Posterior cingulate gyrus (tissue), 11 donors: ENCODE results near the gene PANX1.
A peak's percentile ranks its signal among the peaks of the same experiment; 100 is the strongest.
"Not testable (repeated sequence)": the region's sequence is repeated elsewhere in the genome, so short reads cannot be mapped to it uniquely, and the experiment has no call there.

Source experiments
- DNase-seq, 10 donors: peaks; one replicate each; pipeline versions ENCODE4 v3.0.0 to v3.0.0-alpha.2; 2020 to 2021; ENCODE audit warnings: mixed read lengths in 3 of 10
- intact Hi-C: fragments of 100-400 bp; cut with DNase I; formaldehyde crosslinking; loops from one replicate; pipeline ENCODE4 v1.15.1; 2023

Gene PANX1, protein sequence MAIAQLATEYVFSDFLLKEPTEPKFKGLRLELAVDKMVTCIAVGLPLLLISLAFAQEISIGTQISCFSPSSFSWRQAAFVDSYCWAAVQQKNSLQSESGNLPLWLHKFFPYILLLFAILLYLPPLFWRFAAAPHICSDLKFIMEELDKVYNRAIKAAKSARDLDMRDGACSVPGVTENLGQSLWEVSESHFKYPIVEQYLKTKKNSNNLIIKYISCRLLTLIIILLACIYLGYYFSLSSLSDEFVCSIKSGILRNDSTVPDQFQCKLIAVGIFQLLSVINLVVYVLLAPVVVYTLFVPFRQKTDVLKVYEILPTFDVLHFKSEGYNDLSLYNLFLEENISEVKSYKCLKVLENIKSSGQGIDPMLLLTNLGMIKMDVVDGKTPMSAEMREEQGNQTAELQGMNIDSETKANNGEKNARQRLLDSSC

DNA sequence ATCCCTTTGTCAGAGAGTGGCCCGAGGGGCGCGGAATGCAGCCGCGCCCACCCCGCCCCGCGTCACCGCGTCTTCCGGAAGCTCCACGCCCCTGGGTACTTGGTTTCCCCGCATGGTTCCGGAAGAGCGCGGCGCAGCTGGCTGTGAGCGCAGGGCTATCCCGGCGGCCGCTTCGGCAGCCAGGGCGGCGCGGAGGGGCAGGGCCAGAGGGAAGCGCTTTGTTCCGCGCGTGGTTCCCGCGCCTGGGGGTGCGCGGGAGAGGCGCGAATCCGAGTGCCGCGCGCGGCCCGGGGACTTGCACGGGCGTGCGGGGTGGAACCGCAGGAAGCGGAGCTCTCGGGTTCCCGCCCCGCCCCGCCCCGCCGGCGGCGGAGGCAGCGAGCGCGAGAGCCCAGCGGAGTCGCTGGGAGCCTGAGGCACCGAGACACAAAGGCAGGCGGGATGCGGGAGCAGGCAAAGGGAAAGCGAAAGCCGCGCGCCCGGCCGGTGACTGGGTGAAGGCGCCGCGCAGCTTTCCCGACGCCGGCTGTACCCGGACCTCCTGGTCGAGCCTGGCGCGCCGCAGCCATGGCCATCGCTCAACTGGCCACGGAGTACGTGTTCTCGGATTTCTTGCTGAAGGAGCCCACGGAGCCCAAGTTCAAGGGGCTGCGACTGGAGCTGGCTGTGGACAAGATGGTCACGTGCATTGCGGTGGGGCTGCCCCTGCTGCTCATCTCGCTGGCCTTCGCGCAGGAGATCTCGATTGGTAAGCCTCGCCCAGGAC, at the start of gene PANX1:
Gene PANX1, plus strand, starts transcription at position 96 of the 766 bp plus-strand sequence. Its CDS starts 472 bp downstream, at position 568.
- DNase-seq = peak; percentile 47 to 94 (median 60)
- intact Hi-C loops = no loop called here

DNA sequence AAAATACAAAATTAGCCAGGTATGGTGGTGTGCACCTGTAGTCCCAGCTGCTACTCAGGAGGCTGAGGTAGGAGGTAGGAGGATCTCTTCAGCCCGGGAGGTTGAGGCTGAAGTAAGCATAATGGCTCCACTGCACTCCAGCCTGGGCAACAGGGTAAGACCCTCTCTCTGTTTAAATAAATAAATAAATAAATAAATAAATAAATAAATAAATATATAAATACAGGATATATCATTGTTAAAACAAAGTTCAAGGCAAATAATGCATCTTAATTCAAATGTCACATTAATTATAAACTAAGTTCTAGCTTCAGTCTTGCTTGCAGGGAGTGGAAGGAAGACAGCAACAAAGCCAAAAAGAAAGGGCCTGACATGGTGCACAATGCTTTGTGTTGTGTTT, 44.5 kb upstream of the PANX1 start:
- no peak for DNase-seq
- intact Hi-C loops = no loop called here

DNA sequence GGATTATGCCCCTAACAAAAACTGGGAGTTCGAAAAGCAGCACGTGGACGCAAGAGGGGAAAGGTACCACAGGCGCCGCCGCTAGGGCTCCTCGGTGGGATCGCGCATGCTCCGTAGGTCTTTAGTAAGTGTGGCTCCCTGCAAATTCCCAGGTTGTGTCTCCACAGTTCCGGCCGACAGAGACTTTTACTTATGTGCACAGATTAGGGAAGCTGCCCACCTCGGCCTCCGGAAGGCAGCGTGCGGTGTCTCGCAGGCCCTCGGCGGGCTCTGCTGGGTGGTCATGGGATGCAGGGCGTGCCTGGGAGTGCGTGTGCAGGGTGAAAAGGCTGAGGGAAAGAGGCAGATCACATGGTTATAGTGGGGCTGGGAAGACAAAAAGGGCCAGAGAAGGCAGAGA, 39.7 kb upstream of the PANX1 start:
- intact Hi-C loops = no loop called here
- DNase-seq = no peak

DNA sequence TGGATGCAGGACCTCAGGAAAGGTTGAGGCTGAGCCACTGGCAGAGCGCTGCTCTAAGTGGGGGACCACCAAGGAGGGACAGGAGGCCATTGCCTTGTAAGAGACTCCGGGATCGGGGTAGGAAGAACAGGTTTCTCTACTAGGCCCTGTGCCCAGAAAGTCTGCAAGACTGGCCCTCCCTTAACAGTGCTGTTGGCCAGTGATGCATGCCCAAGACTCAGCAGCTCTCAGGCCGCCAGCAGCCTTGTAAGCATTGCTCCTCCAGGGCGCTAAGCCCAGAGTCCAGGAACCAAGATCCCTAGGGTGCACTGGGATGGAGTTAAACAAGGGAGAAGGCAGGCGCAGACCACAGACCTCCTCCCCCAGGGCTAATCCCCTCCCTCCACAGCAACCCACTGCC, 39.3 kb upstream of the PANX1 start:
- intact Hi-C loops = no loop called here
- DNase-seq = no peak

DNA sequence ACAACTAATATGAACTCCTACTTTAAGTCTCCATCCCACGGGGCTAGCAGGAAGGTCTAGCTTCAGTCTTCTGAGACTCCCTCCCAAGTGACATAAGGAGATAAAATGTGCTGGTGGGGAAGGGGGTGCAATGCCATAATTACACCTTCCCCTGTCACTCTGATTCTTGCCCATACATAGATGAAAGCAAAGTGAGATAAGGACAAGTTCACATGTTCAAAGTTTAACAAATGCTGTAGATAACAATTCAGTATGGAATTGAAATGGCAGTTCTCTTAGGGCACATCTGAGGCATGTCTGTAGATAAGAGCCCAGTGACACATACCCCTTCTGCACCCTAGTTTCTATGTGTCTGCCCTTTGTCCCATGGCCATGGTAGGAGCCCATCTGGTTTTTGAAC, 38.2 kb upstream of the PANX1 start:
- DNase-seq = no peak
- intact Hi-C loops = no loop called here

DNA sequence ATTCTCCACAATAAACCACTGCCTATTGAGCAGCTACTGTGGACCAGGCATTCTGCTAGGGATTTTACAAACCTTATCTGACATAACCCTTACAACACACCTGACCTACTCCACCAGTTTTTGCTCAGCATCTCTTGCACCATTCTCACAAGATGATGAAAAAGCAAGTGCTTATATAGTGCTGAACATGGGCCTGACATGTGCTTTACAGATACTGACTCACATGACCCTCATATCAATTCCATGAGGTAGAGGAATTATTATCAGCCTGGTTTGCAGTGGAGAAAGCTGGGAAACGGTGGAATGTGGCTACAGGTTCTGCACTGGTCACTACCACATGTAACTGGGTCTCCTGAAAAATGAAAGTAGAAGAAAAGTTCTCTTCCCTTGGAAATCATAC, 37.5 kb upstream of the PANX1 start:
- intact Hi-C loops = no loop called here
- DNase-seq = no peak

DNA sequence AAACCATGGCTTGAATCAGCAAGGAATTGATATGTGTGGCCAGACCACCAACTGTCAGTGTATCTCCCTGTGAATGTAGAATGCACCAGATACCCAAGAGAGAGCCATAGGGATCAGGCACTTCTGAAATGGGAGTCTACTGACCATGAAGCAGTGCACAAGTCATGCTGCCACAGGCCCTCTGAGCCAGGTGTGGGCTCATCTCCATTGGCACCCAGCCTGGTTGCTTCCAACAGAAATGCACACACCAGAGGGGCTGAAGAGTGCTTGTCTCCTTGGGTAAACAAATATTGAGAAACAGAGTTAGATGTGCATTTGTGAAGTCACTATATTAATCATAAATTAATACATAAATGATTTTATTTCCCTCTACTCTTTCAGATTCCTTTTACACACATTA, 28.4 kb upstream of the PANX1 start:
- intact Hi-C loops = no loop called here
- no peak for DNase-seq

DNA sequence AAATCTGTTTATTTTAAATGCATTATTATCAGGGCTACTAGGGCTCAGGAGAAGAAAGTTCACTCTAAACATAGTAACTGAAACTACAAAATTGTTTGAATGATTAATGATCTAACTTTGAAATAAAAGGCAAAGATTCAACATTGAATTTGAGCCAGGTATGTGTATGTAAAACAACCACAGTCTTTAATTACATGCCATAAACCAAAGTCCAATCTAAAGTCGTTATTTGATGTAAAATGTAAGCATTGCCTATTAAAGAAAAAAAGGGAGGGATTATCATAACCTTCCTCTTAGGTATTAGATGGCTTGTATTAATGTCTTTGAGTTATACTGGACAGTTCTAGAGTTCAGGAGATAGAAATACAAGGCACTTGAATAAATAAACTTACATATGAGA, 25.2 kb upstream of the PANX1 start:
- DNase-seq = no peak
- intact Hi-C loops = no loop called here

DNA sequence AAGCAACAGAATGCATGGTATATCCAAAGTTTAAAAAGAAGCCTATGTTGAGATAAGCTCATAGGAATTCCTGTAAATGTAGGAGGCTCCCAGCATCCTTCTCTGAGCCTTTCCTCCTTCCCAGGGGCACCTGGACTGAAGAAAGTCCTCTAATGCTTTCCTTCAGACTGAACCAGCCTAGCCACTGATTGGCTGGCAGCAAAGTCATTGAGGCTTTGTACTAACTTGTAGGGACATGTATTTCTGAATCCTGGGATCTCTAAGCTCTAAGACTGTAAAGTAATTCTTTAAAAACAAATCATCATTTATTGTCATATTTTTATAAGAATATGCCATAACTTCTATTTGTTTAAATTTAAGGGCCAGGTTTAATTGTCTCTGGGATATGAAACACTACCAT, 23.9 kb upstream of the PANX1 start:
- intact Hi-C loops = no loop called here
- no peak for DNase-seq

DNA sequence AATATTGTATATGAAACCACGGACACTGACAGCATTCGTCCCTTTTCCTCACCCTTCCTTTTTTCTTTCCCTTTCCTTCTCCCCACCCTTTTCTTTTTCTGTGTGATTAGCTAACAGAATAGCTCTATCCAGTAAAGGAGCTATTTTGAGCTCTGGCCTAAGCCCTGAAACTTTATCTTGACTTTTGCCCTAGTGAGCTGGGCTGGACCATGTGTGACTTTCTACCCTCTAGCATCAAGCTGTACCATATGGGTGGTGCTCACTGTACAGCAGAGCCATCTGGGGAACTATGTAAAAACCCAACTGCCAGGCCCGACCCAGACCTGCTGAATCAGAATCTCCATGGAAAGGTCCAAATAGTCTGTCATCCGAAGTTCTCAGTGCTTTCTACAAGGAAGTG, 21.9 kb upstream of the PANX1 start:
- intact Hi-C loops = no loop called here
- no peak for DNase-seq

DNA sequence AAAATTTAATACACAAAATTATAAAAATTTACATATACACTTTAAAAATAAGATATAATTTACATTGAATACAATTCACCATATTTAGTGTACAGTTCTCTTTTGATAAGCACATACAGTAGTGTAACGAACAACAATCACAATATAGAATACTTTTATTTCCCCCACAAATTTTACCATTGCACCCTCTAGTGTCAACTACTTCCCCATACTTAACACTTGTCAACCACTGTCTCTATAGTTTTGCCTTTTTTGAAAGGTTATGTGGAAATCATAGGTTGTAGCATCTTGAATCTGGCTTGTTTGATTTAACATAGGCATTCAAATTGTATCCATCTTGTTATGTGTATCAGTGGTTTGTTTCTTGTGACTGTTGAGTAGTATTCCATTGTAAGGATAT, 21.3 kb upstream of the PANX1 start:
- intact Hi-C loops = no loop called here
- no peak for DNase-seq

DNA sequence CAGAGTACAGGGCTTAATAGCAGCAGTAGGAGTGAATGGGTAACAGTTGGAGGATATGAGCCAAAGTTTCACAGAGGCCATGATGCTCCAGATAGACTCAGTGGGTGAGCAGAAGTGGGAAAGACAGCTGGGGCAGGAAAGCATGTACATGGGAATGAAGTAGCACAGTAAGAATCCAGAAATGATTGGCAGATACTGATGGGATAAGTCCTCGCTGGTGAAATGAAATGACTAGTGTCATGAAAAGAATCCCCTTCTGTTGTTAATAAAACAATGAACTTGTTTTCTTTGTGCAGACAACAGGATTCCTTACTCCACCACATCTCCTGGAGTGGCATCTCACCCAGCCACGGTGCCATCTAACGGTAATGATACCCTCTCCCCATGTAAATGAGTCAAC, 17.4 kb upstream of the PANX1 start:
- intact Hi-C loops = no loop called here
- no peak for DNase-seq

DNA sequence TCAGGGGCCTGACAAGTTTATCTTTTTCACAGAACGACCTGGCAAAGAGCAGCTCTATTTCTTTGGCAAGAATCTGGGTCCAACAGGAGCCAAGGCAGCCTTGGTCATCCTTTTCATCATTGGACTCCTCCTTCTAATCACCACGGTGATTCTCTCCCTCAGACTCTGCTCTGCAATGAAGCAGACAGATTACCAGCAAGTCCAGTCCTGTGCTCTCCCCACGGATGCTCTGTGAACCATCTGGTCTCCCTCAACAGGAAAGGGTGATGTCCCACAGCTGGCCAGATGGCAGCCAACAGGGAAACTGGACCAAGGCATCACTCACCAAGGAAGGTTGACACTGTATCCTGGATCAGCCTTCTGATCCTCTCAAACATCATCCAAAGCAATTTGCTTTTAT, 17.0 kb upstream of the PANX1 start:
- intact Hi-C loops = no loop called here
- no peak for DNase-seq

DNA sequence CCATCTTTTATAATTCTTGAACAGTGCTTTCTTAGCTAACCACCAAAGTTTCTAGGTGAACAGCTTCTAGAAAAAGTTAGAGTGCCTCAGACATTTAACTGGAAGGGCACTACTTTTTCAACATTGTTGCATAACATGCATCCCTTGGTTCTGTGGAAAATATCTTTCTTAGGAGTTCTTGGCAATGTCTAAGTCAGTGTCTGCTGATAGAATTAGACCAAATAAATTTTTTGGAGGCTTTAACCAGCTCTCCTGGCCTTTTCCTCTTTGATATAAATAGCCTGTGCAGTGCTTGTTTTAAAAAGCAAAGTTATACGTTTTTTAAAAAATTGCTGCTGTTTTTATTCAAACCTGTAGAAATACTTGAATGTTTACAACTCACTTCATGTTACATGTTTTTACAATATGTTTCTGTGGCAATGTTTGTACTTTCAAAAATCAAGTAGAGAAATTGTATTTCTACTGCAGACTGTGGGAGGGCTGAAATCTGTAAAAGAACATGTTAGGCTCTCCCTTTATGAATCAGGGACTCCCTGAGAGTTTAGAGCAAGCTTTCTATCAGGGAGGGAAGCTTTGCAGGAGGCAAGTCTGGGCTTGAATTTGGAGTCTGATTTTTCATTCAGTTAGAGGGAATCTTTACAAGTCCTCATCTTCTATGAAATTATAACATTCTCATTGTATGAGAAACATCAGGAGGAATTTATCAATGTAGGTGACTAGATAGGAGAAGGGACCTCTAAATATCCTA, 16.3 kb upstream of the PANX1 start:
- intact Hi-C loops = no loop called here
- no peak for DNase-seq

DNA sequence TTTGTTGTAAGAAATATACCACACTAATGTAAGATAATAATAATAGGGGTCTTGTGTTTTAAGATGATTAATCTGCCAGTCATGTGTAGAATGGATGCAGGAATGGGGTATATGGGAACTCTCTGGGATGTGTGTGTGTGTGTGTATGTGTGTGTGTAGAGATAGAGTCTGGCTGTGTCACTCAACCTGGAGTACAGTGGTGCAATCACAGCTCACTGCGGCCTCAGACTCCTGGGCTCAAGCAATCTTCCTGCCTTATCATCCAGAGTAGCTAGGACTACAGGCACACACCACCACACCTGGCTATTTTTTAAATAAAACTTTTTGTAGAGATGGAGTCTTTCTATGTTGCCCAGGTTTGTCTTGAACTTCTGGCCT, 11.5 kb upstream of the PANX1 start:
- intact Hi-C loops = no loop called here
- no peak for DNase-seq

DNA sequence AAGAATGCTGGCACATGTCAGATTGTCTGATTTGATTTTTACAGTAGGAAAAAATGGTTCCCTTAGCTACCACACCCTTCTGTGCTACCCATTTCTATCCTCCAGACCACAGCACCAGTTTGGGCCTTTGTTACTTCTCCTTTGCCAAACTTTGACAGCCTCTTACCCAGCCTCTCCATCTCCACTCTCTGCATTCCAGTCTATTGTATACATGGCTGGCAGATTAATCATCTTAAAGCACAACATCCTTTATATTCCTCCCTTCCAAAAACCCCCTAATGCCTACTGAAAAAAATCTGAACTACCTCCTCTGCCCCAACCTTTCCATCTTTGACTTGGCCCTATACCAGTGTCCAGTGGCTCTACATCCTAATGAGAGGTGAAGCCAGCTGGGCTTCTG, 10.8 kb upstream of the PANX1 start:
- no peak for DNase-seq
- intact Hi-C loops = no loop called here

DNA sequence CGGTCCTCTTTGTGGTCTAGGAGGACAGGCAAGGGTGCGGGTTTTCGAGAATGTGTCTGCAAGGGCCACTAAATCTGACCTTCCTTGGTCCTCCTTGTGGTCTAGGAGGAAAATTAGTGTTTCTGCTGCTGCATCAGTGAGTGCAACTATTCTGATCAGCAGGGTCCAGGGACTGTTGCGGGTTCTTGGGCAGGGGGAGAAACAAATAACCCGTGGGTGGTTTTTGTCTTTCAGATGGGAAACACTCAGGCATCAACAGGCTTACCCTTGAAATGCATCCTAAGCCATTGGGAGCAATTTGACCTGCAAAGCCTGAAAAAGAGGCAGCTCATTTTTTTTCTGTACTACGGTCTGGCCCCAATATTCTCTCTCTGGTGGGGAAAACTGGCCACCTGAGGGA, 9.0 kb upstream of the PANX1 start:
- DNase-seq, intact Hi-C loops: not testable (repeated sequence)

DNA sequence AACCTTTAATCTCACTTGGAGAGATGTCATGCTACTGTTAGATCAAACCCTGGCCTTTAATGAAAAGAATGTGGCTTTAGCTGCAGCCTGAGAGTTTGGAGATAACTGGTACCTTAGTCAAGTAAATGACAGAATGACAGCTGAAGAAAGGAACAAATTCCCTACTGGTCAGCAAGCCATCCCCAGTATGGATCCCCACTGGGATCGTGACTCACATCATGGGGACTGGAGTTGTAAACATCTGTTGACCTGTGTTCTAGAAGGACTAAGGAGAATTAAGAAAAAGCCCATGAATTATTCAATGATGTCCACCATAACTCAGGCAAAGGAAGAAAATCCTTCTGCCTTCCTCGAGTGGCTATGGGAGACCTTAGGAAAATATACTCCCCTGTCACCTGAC, 8.1 kb upstream of the PANX1 start:
- DNase-seq, intact Hi-C loops: not testable (repeated sequence)

DNA sequence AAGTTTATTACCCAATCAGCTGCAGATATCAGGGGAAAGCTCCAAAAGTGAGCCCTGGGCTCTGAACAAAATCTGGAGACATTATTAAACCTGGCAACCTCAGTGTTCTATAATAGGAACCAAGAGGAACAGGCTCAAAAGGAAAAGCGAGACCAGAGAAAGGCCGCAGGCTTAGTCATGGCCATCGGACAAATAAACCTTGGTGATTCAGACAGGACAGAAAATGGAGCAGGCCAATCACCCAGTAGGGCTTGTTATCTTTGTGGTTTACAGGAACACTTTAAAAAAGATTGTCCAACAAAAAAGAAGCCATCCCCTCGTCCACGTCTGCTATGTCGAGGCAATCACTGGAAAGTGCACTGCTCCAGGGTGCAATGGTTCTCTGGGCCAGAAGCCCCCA, 7.7 kb upstream of the PANX1 start:
- intact Hi-C loops = no loop called here
- no peak for DNase-seq

DNA sequence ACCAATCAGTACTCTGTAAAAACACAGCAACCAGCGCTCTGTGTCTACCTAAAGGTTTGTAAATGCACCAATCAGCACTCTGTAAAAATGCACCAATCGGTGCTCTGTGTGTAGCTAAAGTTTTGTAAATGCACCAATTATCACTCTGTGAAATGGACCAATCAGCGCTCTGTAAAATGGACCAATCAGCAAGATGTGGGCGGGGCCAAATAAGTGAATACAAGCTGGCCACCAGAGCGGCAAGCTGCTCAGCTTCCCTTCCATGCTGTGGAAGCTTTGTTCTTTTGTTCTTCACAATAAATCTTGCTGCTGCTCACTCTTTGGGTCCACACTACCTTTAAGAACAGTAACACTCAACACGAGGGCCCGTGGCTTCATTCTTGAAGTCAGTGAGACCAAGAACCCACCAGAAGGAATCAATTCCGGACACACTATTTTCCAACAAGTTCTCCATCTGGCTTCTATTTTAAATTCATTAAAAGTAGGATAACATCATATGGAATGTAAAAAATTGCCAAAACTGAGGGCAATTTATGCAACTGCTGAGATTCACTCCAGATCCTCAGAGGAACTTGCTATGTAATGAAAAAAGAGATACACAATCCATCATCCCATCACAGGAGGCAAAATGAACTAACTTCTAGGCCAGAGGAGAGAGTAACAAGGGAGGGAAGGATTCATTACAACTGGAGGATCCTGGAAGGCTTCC, 3.1 kb upstream of the PANX1 start:
- intact Hi-C loops = no loop called here
- DNase-seq = no peak

DNA sequence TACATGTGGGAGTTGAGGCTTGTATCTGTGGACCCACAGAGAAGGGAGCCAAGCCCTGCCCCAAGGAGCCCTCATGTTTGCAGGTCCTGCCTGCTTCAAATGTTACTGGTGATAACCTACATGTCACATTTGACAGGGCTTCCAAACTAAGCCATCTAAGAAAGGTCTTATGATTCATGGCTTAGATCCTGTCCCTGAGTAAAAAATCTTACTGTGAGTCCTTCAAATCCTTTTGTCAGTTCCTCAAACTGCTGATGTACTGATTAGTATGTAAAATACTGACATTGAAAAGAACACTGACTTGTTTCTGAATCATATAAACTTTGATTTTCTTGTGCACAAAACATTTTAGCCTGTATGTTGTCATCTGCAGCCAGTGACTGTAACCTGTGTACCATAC, 1.0 kb upstream of the PANX1 start:
- intact Hi-C loops = no loop called here
- no peak for DNase-seq
